Loucy (cell line): ENCODE measurements around the gene ACAT1.
A peak's percentile ranks its signal among the peaks of the same experiment; 100 is the strongest.

Experiments used
- H2AFZ ChIP-seq: fragments of 200-600 bp; sonication (generic); 2 replicates; pipeline ENCODE4 v1.6.0; 2016; ENCODE audit warnings: antibody characterized with exemption, mild to moderate bottlenecking, low read length, moderate library complexity
- H3F3A ChIP-seq: fragments of 200-600 bp; 2 replicates; pipeline ENCODE4 v1.6.0; 2016; ENCODE audit warnings: antibody characterized with exemption, low read depth, mild to moderate bottlenecking
- H3K27me3 ChIP-seq: fragments of 200-600 bp; sonication (generic); 2 replicates; pipeline ENCODE4 v1.6.1; 2014; ENCODE audit warnings: low read length, mild to moderate bottlenecking; ENCODE audit not compliant: insufficient read depth, poor library complexity, severe bottlenecking
- H3K36me3 ChIP-seq: fragments of 200-600 bp; sonication (generic); 2 replicates; pipeline ENCODE4 v1.6.1; 2016; ENCODE audit warnings: low read length; ENCODE audit not compliant: insufficient read depth
- H3K4me1 ChIP-seq: fragments of 200-600 bp; sonication (generic); 2 replicates; pipeline ENCODE4 v1.5.1; 2014; ENCODE audit warnings: low read length, mild to moderate bottlenecking; ENCODE audit not compliant: insufficient read depth, poor library complexity, severe bottlenecking
- H3K4me2 ChIP-seq: fragments of 200-600 bp; sonication (generic); 2 replicates; pipeline ENCODE4 v1.6.0; 2014; ENCODE audit warnings: antibody characterized with exemption, low read length, low read depth, mild to moderate bottlenecking; ENCODE audit not compliant: poor library complexity, severe bottlenecking
- H3K4me3 ChIP-seq: fragments of 200-600 bp; sonication (generic); 2 replicates; pipeline ENCODE4 v1.5.1; 2014; ENCODE audit warnings: low read length, mild to moderate bottlenecking, mixed read lengths; ENCODE audit not compliant: poor library complexity, severe bottlenecking
- H3K79me2 ChIP-seq: fragments of 200-600 bp; sonication (generic); 2 replicates; pipeline ENCODE4 v1.6.1; 2014; ENCODE audit warnings: low read length; ENCODE audit not compliant: insufficient read depth
- H3K9ac ChIP-seq: fragments of 200-600 bp; sonication (generic); 2 replicates; pipeline ENCODE4 v1.6.0; 2014; ENCODE audit warnings: mild to moderate bottlenecking, low read depth, low read length, moderate library complexity; ENCODE audit not compliant: poor library complexity, severe bottlenecking
- H3K9me2 ChIP-seq: fragments of 200-600 bp; sonication (generic); replicated peaks from 2 replicates; pipeline ENCODE4 v1.6.1; 2016; ENCODE audit warnings: low read depth, low read length, mixed read lengths
- H3K9me3 ChIP-seq: fragments of 200-600 bp; sonication (generic); 2 replicates; pipeline ENCODE4 v1.6.1; 2014; ENCODE audit warnings: mild to moderate bottlenecking, antibody characterized with exemption, low read length, low read depth; ENCODE audit not compliant: insufficient read depth
- H4K20me1 ChIP-seq: fragments of 200-600 bp; sonication (generic); 2 replicates; pipeline ENCODE4 v1.6.0; 2014; ENCODE audit warnings: antibody characterized with exemption, low read length, mild to moderate bottlenecking; ENCODE audit not compliant: insufficient read depth, poor library complexity, severe bottlenecking
- EZH2phosphoT487 ChIP-seq: fragments of 200-600 bp; IDR thresholded peaks from 2 replicates; pipeline ENCODE4 v1.6.1; 2018; ENCODE audit warnings: antibody characterized with exemption, mild to moderate bottlenecking, moderate library complexity, borderline replicate concordance
- TF ChIP-seq, protein P1 (sequence below): fragments of 200-600 bp; sonication (generic); conservative IDR thresholded peaks from 2 replicates; pipeline ENCODE4 v1.5.1; 2014; ENCODE audit warnings: mild to moderate bottlenecking, antibody characterized with exemption, low read length

The ACAT1 gene

DNA sequence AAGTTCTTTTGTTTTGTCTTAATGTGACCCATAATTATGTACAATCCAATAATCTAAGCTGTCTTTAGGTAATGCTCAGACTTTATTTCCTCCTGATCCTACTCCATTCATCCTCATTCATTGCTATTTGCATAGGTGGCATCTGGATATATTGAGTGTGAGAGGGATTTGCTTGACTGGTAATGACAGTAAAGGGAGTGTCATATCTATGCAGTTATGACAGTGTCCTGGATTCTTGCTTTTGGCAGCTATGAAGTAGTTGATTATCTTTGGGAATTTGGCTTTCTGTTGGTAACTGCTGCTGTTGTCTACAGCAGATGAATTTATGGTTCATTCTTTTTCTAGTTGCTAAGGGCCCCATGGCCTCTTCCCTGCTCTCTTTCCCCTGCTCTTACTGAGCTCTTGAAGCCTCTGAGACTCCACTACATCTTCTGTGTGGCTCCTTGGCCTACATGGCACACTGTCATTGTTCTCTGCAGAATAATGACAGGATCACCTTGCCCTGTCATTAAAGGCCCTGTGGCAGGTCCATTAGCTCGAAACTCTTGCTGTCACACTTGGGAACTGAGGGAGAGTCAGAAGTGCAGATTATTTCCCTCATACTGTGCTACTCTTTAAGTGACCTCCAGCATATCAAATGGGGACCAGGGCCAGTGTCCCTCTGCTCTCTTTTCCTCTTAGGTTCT lies 20.1 kb upstream of the ACAT1 start:
- Histone ChIP-seq H3F3A (no peaks in the 10 kb centered on the region), H3K9me3 (no peaks in the 10 kb centered on the region), H3K9ac (no peak overlapping the region), H3K36me3 (peaks cover 55% of the 10 kb centered on the region), H3K9me2 (no peaks in the 10 kb centered on the region), H3K4me2 (no peak overlapping the region), H3K4me3 (no peak overlapping the region), H3K27me3 (no peaks in the 10 kb centered on the region), H4K20me1 (no peaks in the 10 kb centered on the region), H2AFZ (no peak overlapping the region), H3K79me2 (no peaks in the 10 kb centered on the region), H3K4me1 (no peaks in the 10 kb centered on the region)
- no peak for TF ChIP-seq EZH2phosphoT487
- TF ChIP-seq, protein P1, sequence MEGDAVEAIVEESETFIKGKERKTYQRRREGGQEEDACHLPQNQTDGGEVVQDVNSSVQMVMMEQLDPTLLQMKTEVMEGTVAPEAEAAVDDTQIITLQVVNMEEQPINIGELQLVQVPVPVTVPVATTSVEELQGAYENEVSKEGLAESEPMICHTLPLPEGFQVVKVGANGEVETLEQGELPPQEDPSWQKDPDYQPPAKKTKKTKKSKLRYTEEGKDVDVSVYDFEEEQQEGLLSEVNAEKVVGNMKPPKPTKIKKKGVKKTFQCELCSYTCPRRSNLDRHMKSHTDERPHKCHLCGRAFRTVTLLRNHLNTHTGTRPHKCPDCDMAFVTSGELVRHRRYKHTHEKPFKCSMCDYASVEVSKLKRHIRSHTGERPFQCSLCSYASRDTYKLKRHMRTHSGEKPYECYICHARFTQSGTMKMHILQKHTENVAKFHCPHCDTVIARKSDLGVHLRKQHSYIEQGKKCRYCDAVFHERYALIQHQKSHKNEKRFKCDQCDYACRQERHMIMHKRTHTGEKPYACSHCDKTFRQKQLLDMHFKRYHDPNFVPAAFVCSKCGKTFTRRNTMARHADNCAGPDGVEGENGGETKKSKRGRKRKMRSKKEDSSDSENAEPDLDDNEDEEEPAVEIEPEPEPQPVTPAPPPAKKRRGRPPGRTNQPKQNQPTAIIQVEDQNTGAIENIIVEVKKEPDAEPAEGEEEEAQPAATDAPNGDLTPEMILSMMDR, result no peak

DNA sequence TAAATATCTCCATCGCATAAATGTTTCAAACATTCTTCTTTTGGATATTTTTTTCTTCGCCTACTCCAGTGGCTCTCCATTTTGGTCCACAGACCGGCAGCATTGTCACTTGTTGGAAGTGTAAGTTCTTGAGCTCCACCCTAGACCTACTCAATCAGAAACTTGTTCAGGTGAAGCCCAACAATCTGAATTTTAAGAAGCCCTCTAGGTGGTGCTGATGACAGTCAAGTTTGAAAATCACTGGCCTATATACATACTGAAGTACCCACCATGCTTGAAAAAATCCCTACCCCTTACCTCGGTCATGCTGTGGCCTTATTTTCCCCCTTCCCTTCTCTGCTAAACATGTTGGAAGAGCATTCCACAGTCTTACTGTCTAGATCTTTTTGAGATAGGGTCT lies 10.2 kb upstream of the ACAT1 start:
- Histone ChIP-seq H3K27me3 (no peaks in the 10 kb centered on the region), H3K9me3 (no peaks in the 10 kb centered on the region), H3K4me2 (no peak overlapping the region), H3F3A (no peaks in the 10 kb centered on the region), H3K36me3 (no peaks in the 10 kb centered on the region; the same call in 1 of the 2 replicates), H3K4me1 (no peaks in the 10 kb centered on the region), H2AFZ (no peak overlapping the region), H3K9me2 (no peaks in the 10 kb centered on the region), H3K79me2 (no peaks in the 10 kb centered on the region), H4K20me1 (no peaks in the 10 kb centered on the region), H3K4me3 (no peak overlapping the region), H3K9ac (no peak overlapping the region)
- TF ChIP-seq, protein P1, result peak; percentile 36
- TF ChIP-seq EZH2phosphoT487, result no peak

DNA sequence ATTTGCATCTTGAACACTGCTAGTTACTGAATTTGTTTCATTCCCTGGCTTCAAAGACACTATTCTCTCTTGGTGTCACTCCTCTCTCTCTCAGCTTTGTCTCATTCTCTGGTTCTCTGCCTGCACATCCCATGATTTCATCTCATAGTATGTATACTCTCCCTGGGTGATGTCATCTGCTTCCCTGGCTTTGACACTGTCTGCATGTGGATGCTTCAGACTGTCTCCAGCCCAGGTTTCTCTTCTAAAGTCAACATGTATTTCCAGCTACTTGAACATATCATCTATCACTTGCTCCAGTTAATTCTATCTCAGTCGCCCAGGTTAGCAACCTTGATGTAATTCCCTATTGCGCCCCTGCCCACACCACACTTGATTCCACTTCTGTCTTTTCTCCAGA lies 9.3 kb upstream of the ACAT1 start:
- no peak for TF ChIP-seq EZH2phosphoT487
- TF ChIP-seq, protein P1, result no peak
- H4K20me1 ChIP-seq, result no peaks in the 10 kb centered on the region

More for the DNA sequence above, 9.3 kb upstream of the ACAT1 start:
- H3K79me2 ChIP-seq, result no peaks in the 10 kb centered on the region
- no peak overlapping the region for H3K4me3 ChIP-seq
- H3K4me2 ChIP-seq, result no peak overlapping the region
- H2AFZ ChIP-seq, result no peak overlapping the region
- H3K9me3 ChIP-seq, result no peaks in the 10 kb centered on the region
- no peaks in the 10 kb centered on the region for H3K9me2 ChIP-seq
- no peaks in the 10 kb centered on the region for H3K27me3 ChIP-seq
- H3K4me1 ChIP-seq, result no peaks in the 10 kb centered on the region
- H3F3A ChIP-seq, result no peaks in the 10 kb centered on the region
- H3K9ac ChIP-seq, result no peak overlapping the region
- H3K36me3 ChIP-seq, result no peaks in the 10 kb centered on the region; the same call in 1 of the 2 replicates
